Adrenal gland (tissue), 5 donors: ENCODE results near the gene KRTAP4-12.

Source experiments
- CTCF ChIP-seq, 6 experiments: fragments of 450-650 bp in 4 of 6; fragments of 200-600 bp in 2 of 6; sonication (generic) in 1 of 6; IDR thresholded peaks; 1 replicate in 5 of 6; 2 replicates in 1 of 6; pipeline versions ENCODE4 v1.5.1 to v1.8.0; 2016 to 2021; ENCODE audit warnings: antibody characterized with exemption in 6 of 6, mild to moderate bottlenecking in 2 of 6, moderate library complexity in 1 of 6
- POLR2A ChIP-seq, 2 donors: fragments of 450-650 bp; IDR thresholded peaks; one replicate each; pipeline ENCODE4 v1.6.1; 2017; ENCODE audit warnings: antibody characterized with exemption in 2 of 2, mild to moderate bottlenecking in 2 of 2, moderate library complexity in 1 of 2
- donor health status: DM: no; HTN: no; CAD: no.

DNA sequence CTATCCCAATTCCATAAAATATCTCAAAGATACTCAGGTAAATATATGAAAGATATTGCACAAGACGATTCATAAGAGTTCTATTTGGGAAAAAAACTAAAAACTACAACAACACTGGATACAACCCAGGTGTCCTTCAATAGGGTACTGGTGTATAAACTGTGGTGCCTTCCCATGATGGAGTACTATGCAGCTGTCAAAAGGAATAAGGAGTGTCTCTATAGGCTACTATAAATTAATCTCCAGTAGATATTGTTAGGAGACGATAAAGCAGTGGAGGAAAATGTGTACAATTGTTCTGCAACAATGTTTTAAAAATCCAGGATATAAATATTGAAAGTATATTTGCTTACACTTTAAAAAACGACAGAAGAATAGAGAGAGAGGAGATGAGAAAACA, 2.4 kb upstream of the KRTAP4-12 start:
- TF ChIP-seq CTCF (IDR thresholded peaks at IDR 0.05), result no peak
- TF ChIP-seq POLR2A (IDR thresholded peaks at IDR 0.05), result no peak
